ENCODE measurements around the gene CD74.
A peak's percentile ranks its signal among the peaks of the same experiment; 100 is the strongest.

Gene CD74

DNA sequence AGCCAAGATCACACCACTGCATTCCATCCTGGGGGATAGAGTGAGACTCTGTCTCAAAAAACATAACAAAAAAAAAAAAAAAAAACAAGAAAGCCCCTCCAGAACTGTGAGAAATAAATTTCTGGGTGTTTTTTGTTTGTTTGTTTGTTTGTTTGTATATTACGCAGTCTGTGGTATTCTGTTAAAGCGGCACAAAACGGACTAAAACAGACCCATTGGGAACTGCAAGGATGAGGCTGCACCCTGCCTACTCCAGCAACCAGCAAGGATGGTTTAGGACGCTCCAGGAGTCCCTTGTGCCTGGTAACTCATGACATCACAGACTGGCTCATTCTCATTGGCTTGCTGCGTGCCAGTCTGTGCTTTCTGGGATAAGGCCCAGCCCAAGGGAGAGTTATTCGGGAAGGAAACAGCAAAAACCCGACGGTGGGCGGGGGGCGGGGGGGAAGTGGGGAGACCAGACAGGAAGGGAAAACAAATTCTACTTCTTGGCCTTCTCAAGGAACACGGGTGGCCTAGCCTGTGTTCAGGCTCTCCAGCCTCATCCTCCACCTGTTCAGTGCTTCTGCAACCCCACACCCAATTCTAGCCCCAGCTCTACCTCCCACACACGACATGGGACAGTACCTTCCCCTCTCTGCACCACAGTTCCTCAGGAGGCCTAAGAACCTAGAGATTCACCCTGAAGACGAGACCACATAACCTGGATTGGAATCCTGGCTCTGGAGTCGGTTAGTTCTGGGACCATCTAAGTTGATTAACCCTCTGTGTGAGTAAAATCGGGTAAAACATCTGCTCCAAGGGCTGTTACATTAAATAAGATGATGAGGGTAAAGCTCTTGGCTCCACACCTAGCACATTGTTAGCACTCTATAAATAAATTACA, 2.8 kb downstream of the CD74 start:
- DNase-seq (ENCODE audit: low read depth) = peak; percentile 90

DNA sequence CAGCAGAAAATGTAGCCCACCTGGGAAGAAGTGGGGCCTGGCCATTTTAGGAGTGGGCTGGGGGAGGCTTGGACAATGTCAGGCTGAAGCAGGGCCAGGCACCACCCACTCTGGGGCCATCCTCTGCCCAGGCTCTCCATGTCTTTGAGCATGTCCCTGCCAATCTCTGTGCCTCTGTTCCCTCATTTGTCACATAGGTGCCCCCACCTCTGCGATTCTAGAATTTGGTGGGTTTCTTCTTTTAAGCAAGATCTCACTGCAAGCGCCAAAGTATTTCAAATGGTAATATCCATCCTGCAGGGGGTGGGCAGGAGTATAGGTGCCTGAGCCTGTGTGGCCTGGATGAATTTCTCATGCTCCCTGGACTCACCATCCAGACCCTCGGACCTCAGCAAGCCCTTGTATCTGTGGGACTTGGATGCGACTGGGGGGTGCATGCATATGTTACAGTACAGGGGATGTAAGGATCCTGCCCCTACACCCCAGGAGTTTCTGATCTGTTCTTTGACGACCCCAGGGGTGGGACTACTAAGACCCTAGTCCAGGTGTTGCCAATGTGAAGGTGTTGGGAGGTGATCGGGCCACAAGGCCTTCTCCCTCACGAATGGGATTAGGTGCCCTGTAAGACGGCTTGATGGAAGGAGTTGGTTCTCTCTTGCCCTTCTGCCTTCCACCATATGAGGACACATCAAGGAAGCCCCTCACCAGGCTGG, 4.3 kb downstream of the CD74 start:
- no peak for DNase-seq (ENCODE audit: low read depth)

DNA sequence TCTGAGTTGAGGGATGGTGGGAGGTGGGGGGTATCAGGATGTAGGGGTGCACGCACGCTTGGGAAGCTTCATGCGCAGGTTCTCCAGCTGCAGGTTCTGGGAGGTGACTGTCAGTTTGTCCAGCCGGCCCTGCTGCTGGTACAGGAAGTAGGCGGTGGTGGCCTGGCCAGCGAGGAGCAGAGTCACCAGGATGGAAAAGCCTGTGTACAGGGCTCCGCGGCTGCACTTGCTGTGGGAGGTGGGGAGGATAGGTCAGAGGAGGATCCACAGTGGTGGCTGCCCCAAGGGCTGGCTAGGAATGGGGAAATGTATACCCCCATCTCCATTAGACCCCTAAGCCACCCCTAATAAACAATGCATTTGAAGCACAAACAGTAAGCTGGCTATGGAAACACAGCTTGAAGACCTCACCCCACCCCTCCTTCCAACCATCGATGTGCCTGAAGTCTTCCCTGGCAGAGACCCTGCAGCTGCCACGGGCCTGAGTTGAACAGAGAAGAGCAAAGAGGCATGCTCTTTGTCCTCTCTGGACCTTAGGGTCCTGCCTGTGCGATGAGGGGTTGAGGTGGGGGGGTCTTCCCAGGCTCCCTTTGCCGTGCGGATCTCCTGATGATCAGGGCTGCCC, 5.5 kb downstream of the CD74 start:
- DNase-seq (ENCODE audit: low read depth) = no peak

DNA sequence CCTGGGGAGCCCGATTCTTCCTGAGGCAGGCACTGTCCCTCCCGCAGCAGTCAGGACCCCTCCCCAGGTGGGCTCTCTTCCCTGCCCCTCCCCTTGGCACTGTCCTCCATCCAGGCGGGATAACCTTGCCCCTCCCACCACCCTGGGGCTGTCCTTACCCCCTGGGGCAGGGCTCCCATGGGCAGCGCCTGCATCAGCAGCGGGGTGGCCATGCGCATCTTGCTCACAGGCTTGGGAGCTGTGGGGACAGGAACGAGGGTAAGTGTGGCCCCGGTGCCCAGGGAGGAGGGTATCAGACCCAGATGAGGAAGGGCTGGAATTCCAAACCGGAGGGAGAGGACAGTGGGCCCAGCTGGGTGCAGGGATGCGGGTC, 6.0 kb downstream of the CD74 start:
- no peak for DNase-seq (ENCODE audit: low read depth)

DNA sequence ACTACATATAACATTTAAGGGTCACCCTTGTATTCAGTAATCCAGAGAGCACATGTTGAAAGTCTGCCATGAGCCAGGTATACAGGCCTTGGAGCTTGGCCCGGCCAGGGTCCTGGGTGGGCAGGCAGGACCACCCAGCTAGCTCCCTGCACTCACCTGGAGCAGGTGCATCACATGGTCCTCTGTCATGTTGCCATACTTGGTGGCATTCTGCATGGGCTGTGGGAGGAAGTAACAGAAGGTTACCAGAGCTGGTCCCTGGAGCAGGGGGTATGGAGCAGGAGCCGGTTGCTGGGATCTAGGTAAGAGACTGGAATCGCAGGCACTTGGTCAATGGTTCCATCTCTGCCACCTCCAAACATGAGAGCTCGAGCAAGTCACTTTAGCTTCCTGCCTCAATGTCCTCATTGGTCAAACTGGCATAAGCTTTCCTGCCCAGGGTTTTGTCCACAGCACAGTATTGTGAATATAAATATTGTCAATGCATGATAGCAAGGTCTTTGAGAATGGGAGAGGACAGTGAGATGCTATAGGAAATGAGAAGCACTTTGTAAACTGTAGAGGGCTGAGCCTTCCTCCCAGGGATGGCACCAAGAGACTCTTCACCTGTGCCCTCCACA, 6.5 kb downstream of the CD74 start:
- DNase-seq (ENCODE audit: low read depth) = no peak

DNA sequence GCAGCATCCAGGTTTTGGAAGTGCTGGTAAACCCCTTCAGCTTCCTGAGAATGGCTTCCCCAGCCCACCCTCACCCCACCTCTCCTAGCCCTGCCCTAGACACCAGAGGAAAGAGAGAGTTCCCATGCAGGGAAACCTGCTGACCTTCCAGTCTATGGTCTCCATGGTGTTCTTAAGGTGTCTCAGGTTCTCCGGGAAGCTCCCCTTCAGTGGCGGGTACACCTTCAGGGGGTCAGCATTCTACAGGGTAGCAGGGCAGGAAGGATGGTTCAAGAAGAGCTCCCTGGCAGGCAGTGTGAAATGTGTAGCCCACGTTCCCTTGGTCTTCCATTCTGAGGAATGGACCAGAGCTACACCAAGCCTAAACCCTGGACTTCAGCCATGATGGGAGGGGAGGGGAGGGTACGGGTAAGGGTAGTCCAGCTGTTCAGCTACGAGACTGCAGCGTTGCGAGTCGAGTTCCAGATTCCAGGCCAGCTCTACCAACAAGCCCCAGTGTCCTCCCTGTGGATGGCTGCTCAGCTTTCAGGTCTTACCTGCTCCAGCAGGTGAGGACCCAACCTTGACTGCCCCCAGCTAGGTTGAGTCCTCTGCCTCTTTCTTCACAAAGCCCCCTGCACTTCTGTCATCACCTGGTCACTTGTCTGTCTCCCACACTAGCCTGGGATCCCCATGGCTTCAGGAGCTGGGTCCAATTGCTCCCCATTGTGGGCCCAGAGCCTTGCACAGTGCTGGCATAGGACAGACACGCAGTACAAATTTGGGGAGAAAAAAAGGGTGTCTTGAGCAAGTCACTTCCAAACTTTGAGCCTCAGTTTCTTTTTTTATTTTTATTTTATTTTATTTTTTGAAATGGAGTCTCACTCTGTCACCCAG, 7.5 kb downstream of the CD74 start:
- no peak for DNase-seq (ENCODE audit: low read depth)

DNA sequence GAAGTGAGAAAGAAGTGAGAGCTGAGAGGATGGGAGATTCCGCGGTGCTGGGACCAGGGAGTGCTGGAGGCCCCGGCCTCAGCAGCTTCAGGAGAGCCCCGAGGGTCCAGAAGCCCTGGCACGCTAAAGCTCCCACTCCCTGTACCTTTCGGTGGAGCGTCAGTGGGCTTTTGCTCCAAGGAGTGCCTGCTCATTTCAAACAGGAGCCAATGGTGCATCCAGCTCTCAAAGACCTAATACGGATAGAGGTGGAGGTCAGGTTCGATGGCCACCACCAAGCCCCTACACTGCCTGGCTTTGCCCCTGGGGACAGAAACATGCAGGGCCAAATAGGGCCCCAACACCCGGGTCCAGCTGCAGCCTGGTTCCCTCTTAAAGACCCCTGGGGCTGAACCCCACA, 8.2 kb downstream of the CD74 start:
- DNase-seq (ENCODE audit: low read depth) = no peak

DNA sequence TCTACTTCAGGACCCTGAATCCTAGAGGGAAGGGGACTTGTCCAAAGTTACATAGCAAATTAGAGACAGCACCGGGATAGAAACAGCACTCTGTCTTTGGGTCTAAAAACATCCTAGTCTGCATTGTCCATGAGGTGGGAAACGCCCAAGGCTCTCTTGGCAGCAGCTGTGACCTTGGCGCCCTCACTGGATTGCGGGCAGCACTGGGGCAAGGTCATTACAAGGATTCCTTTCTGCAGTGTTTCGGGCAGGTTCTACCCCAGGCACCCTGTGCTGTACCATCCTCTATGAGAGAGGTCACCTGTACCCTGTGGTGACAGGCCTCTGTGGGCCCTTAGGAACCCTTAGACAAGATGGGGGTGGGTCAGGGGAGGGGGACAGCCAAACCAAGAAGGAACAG, 8.6 kb downstream of the CD74 start:
- DNase-seq (ENCODE audit: low read depth) = no peak

DNA sequence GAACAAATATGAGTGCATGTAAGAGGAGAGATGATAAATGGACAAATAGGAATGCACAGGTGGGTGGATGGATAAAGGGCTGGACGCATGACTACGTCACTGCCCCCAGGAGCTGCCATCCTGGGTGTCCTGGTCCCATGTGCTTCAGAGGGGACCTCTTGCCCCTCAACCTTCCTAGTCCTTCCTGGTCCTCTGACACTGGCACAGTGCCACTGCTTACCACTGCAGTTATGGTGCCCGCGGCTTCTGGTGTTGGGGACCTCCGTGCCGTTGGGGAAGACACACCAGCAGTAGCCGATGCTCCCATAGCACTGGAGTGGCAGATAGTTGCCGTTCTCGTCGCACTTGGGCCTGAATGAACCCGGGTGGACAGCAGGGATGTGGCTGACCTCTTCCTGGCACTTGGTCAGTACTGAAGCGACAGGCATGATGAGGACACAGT, 9.8 kb downstream of the CD74 start:
- DNase-seq (ENCODE audit: low read depth) = no peak

DNA sequence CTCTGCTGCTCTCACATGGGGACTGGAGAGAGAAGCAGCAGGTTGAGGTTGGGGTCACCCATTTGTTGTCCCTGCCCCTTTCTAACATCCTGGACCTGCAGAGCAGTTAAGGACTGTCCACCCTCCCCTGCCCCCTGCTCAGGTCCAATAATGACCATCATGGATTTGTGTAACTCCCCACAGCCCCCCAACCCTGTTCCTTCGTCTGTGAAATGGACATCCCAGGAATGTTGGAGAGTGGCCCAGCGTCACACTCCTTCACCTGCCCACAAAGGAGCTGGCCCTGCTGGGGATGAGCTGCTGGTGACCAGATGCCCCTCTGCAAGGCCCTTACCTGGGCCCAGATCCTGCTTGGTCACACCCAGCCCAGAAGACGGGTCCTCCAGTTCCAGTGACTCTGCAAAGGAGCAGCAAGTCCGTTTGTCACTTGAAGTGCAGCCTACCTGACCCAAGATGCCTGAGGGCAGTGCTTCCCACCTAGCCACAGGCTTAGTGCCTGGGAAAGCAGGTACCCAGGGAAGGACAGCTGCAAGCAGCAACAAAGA, 10.4 kb downstream of the CD74 start:
- DNase-seq (ENCODE audit: low read depth) = no peak

DNA sequence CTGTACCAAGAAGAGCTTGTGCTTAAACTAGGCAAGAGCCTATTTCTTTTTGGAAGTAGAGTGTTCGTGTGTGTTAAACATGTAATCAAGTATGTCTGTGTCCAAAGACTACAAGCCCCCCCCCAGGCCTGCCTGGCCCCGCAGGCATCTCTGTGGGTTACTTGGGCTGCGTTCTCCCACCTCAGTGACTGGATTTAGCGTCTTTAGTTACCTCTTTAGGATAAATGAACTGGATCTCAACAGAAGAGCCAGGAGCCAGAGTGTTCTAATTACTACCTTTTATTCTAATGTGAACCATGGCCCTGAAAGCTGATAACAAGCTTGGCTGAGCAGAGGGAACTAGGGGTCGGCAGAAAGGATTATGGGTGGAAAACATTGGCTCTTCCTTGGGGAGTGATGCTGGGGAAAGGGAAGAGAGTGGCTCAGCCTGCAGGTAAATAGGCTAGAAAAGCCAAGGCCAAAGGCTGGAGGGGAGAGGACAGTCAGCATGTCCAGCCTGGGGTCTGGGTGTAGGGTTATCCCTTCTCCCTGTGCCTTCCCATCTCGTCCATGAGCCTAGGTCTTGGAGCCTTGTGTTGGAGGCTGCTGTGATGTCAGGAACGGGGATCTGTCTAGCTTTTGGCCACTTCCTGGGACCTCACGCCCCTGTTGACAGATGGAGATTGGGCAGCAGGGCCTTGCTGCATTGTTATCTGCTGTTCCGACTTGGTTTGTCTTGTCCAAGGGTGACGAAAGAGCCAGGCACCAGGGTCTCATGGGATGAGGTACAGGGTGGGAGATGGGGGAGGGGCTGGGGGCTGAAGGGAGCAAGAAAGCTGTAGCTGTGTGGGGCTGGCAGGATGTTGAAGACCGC, 11.1 kb downstream of the CD74 start:
- no peak for DNase-seq (ENCODE audit: low read depth)

DNA sequence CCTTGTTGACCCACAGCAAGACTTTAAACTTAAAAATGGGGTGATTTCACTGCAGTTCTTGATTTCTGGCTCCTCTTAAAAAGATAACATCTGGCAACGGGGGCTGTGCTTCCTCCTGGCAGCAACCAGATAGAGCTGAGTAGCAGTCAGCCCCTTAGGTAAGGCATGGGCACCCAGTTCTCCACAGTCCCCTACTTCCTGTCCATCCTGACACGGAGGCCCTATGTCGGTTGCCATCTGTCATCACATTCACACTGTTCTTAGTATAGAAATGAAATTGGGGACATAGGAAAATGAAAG, 11.7 kb downstream of the CD74 start:
- no peak for DNase-seq (ENCODE audit: low read depth)

DNA sequence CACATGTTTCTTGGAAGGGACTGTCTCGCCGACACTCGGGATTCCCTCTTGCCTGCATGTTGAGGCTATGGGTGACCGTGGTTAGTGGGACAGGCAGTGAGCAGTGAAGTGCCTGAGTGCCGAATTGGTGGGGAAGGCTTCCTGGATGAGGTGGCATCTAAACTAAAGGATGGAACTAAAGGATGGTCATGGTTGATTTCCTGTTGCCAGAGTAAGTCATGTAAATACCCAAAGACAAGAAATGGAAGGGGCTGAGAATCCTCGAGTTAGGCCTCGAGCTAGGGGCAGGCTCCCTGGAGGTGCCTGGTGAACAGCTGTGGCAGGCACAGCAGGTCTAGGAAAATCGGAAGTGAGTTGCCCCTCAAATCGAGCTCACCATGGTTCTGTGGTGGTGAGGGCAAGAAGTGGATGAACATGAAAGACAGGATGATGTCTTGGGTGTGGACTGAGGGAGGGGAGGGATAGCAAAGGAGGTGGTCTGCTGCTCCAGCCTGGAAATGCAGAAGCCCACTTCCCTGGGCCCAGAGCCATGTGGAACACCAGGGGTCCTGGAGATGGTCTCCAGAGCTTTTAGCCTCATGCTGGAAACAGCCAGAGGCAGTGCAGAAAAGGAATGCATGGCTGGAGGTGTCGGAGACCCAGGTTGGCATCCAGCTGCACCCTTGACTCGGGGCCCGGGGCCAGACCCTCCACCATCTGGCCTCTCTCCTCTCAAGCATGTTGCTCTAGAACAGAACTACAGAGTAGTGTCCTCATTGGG, 12.2 kb downstream of the CD74 start:
- DNase-seq (ENCODE audit: low read depth) = no peak

DNA sequence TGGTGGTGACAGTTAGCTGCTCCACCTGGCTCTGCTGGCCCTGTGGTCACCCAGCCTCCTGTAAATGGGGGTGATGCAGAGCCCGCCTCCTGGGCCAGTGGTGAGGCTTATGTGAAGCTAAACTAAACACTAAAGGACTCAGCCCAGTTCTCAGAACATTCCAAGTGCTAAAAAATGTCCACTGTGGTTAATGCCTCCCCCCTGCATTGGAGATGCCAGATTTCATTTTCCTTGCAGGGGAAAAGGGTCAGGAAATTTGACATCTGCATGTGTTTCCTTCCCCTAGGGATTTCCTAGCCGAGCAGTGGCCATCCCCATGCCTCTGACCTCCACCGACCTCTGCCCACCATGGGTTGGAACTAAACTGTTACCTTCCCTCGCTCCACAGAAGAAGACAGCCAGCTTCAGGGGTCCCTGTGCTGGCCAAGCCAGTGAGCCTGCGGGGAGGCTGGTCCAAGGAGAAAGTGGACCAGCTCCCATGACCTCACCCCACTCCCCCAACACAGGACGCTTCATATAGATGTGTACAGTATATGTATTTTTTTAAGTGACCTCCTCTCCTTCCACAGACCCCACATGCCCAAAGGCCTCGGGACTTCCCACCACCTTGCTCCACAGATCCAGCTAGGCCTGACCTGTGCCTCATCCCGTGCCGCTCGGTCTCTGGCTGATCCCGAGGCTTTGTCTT, 13.0 kb downstream of the CD74 start:
- DNase-seq (ENCODE audit: low read depth) = no peak

DNA sequence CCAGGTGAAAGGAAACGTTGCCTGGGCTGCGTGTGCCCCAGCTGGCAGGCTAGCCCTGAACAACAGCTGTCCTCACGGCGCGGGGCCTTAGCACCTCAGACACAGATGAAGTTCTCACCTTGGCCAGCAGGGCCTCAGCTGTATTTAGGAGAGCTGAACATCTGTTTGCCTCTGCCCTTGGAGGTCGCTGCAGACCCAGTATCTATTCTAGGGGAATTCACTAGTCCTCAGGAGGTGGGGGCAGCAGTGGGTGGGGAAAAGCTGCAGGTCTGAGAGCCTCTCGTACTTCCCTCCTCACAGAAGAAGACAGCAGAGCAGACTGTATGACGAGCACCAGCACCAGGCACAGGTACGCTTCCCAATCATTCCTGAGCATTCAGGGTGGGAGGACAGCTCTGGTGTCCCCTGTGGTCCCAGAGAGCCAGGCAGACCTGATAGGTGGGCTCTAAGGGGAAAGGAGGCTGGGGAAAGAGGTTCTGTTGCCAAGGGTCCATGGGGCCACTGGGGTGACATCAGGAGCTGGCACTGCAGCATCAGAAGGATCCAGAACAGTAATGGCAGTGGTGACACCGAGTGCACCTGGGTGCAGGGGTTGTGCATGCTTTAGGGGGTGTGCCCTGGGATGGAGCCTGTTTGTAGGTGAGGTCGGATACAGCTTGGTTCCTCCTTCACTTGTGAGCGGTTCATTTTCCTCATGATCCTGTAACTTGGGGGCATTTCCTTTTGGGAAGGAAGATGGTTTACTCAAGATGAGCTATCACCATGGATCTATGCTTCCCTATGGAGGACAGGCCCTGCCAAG, 13.8 kb downstream of the CD74 start:
- DNase-seq (ENCODE audit: low read depth) = no peak

DNA sequence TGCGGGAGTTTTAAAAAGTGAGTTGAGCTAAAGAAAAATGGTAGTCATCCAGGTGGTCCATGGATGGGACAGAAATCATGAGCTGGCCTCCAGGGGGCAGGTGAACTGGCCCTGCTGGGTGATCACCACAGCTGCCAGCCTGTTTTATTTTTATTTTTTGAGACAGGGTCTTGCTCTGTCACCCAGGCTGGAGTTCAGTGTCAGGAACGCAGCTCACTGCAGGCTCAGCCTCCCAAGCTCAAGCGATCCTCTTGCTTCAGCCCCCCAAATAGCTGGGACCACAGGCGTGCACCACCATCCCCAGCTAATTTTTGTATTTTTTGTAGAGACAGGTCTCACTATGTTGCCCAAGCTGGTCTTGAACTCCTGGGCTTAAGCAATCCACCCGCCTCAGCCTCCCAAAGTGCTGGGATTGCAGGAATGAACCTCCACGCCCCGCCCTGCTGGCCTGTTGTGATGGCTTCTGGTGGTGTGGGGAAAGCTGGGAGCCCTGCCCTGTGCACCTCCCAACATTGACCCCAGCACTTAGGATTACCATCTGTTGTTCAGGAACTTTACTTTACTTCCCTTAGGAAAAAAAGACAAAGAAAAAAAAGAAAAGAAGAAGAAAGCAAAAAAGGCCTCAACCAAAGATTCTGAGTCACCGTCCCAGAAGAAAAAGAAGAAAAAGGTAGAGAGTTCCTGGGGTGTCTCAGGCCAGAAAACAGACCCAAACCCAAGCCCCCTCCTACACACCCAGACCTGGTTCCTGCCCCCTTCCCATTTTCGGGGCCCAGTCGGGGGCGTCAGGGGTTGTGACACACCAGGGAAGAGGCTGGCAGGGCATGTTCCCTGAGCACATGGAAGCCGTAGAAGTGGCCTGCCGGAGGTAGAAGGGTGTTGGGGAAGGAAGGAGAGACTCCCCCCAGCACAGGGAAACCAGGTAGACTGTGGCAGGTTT, 14.7 kb downstream of the CD74 start:
- no peak for DNase-seq (ENCODE audit: low read depth)

DNA sequence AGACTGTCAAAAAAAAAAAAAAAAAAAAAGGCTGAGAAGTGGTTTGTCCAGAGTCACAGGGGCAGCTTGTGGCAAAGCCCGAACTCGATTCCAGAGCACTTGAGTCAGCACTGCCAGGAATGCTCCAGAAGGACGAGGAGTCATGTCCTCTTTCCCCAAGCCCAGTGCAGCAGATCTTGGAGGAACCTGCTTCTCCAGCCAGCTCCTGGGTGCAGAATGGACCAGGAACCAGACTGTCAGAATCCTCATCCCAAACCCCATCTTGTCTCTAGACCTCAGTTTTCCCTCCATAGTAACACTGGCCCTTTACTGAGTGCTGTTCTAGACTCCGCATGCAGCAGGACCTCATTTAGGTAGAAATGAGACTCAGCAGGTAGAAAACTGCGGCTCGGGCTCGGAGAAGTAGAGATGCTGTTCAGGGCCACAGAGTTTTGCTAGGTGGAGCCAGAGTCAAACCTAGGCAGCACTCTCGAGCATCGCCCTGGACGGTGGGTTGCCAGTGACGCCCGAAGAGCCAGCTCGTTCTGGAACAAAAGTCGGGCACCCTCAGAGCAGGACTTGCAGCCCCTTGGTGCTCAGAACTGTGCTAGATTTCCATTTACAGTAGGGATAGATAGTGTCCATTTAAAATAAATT, 15.4 kb downstream of the CD74 start:
- peak; percentile 63 for DNase-seq (ENCODE audit: low read depth)
